ENCODE measurements around the gene NUDCD3. TPM values are rescaled to one million over a fixed set of nuclear protein-coding genes. Genes with fewer than 3 reads are reported as not detected.

Gene NUDCD3
- total RNA-seq, 1 experiment from 2014 or later: 71.9 TPM

DNA sequence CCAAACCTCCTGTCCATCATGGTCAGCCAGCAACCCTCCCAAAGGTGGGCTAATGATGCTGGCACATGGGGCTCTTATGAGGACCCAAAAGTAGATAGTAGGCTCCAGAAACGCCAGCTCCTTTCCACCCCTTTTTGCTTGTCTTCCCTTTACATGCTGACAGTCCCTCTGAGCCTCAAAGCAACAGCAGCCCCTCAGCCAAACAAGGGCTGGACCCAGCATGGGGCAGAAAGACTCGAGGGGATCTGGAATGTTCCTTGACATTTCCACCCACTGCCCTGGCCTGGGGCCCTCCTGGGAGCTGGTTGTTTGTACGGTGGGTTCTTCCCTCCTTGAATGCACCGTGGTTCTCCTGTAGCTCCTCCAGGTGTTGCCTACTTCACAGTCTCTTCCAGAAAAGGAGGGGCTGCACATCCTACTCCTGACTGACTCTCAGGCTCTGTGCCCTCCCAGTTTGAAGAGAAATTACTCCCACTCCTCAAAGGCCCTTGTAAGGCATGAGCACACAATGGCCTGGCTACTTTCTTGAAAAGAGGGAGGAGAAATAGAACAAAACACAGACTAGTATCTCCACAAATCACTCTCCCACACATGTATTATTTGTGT lies 21.5 kb upstream of the NUDCD3 start:
- H3K36me3 Mint-ChIP-seq (ENCODE audit: insufficient read depth in 1 of 3, low read depth in 3 of 3): peaks cover 0 to 3% (median 0%) of the 10 kb centered on the region in 3 experiments; a peak in 3 of 7 replicates
- peaks cover 8% of the 10 kb centered on the region for H3K27me3 Mint-ChIP-seq (ENCODE audit: low read depth)
- Histone ChIP-seq H3K4ac (ENCODE audit: low read depth, low read length) (no peak overlapping the region), H4K20me1 (ENCODE audit: control insufficient read depth, insufficient read depth, insufficient read length) (no peaks in the 10 kb centered on the region), H4K5ac (ENCODE audit: insufficient read length, low read depth, low read length) (no peak overlapping the region), H2BK5ac (ENCODE audit: insufficient read length, low read length) (no peak overlapping the region), H3K4me2 (ENCODE audit: insufficient read depth, insufficient read length, low read length) (no peak overlapping the region), H2BK120ac (ENCODE audit: low read depth, low read length, poor library complexity, severe bottlenecking) (no peak overlapping the region), H3K23me2 (ENCODE audit: insufficient read length, low read depth, low read length, poor library complexity, severe bottlenecking) (no peaks in the 10 kb centered on the region), H2BK20ac (ENCODE audit: low read depth, low read length, poor library complexity, severe bottlenecking) (no peak overlapping the region), H3K56ac (ENCODE audit: insufficient read length, low read depth, low read length) (no peak overlapping the region), H4K91ac (ENCODE audit: insufficient read length, low read depth, low read length) (no peak overlapping the region), H2BK15ac (ENCODE audit: low read depth, low read length) (no peak overlapping the region), H2AFZ (ENCODE audit: low read length) (no peak overlapping the region), H3K27ac (ENCODE audit: insufficient read length, low read depth, low read length) (no peak overlapping the region), H2BK12ac (ENCODE audit: insufficient read length, low read depth, low read length) (no peak overlapping the region), H3K23ac (ENCODE audit: insufficient read length, low read depth, low read length) (no peak overlapping the region), H3K79me1 (ENCODE audit: insufficient read depth, low read depth, low read length, poor library complexity, severe bottlenecking) (no peaks in the 10 kb centered on the region), H3K9ac (ENCODE audit: extremely low read depth, insufficient read length, low read length) (no peak overlapping the region), H3K79me2 (ENCODE audit: insufficient read depth, low read length) (no peaks in the 10 kb centered on the region), H3K4me1 (ENCODE audit: insufficient read depth, low read length) (no peaks in the 10 kb centered on the region), H3K14ac (ENCODE audit: insufficient read depth, low read length) (no peak overlapping the region), H3T11ph (ENCODE audit: low read length) (no peak overlapping the region), H4K8ac (replicated peaks; ENCODE audit: insufficient read length, low read depth, low read length) (no peak overlapping the region), H3K27me3 (ENCODE audit: insufficient read depth, low read length) (no peaks in the 10 kb centered on the region), H2AK5ac (ENCODE audit: insufficient read length, low read length) (no peak overlapping the region), H3K18ac (ENCODE audit: insufficient read length, low read depth, low read length) (no peak overlapping the region), H3K9me3 (ENCODE audit: control insufficient read depth, low read depth, low read length) (no peaks in the 10 kb centered on the region)
- WGBS (ENCODE audit: extremely low coverage, insufficient read length, low lambda C conversion rate): no CpG with 5 or more reads among the region's 4 CpGs
- TF ChIP-seq, protein P1, sequence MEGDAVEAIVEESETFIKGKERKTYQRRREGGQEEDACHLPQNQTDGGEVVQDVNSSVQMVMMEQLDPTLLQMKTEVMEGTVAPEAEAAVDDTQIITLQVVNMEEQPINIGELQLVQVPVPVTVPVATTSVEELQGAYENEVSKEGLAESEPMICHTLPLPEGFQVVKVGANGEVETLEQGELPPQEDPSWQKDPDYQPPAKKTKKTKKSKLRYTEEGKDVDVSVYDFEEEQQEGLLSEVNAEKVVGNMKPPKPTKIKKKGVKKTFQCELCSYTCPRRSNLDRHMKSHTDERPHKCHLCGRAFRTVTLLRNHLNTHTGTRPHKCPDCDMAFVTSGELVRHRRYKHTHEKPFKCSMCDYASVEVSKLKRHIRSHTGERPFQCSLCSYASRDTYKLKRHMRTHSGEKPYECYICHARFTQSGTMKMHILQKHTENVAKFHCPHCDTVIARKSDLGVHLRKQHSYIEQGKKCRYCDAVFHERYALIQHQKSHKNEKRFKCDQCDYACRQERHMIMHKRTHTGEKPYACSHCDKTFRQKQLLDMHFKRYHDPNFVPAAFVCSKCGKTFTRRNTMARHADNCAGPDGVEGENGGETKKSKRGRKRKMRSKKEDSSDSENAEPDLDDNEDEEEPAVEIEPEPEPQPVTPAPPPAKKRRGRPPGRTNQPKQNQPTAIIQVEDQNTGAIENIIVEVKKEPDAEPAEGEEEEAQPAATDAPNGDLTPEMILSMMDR (conservative IDR thresholded peaks at IDR 0.05): no peak
- no peak overlapping the region for H3K27ac Mint-ChIP-seq
- no peak overlapping the region for H3K4me3 Mint-ChIP-seq
- no peaks in the 10 kb centered on the region for H3K4me1 Mint-ChIP-seq
- H3K9me3 Mint-ChIP-seq: peaks cover 12% of the 10 kb centered on the region in 2 experiments
- DNase-seq: no peak

Measured in H9 (cell line).